Upper lobe of right lung (tissue), 1 donor: ENCODE results near the gene THY1. TPM values are rescaled to one million over a fixed set of nuclear protein-coding genes. Genes with fewer than 3 reads are reported as not detected.

Experiments
- ATAC-seq: fragments of 200-7000 bp; cut with Tn5 transposase; one replicate; pipeline ENCODE4 v1.9.1; 2020; ENCODE audit warnings: mild to moderate bottlenecking, moderate library complexity
- DNase-seq: peaks from one replicate; pipeline ENCODE4 v3.0.0-alpha.2; 2020
- H3K27ac ChIP-seq: fragments of 200-600 bp; one replicate; pipeline ENCODE4 v1.8.0; 2022
- H3K27me3 ChIP-seq: fragments of 200-600 bp; one replicate; pipeline ENCODE4 v1.8.0; 2022; ENCODE audit warnings: mild to moderate bottlenecking
- H3K36me3 ChIP-seq: fragments of 200-600 bp; one replicate; pipeline ENCODE4 v1.8.0; 2022
- H3K4me1 ChIP-seq: fragments of 200-600 bp; one replicate; pipeline ENCODE4 v1.8.0; 2022
- H3K4me3 ChIP-seq: fragments of 200-600 bp; one replicate; pipeline ENCODE4 v1.8.0; 2022; ENCODE audit warnings: mild to moderate bottlenecking
- H3K9me3 ChIP-seq: fragments of 200-600 bp; one replicate; pipeline ENCODE4 v1.8.0; 2022
- CTCF ChIP-seq: fragments of 200-600 bp; IDR thresholded peaks from one replicate; pipeline ENCODE4 v1.8.0; 2022; ENCODE audit warnings: antibody characterized with exemption
- intact Hi-C: fragments of 100-400 bp; cut with DNase I; formaldehyde crosslinking; loops from one replicate; pipeline ENCODE4 v1.11.0; 2022
- total RNA-seq: library from RNA; stranded (reverse); fragmentation: NEBNext Ultra II Directional; extraction: Animal tissue kit (Norgen Biotek cat#: 25700); gene quantifications from one replicate; pipeline ENCODE4 v1.2.1, GENCODE V29; 2021
- donor health status: DM: no; HTN: yes; CAD: no; lungs with severe emphysema.

Gene THY1
- total RNA-seq, 1 donor from 2014 or later: 7.8 TPM

DNA sequence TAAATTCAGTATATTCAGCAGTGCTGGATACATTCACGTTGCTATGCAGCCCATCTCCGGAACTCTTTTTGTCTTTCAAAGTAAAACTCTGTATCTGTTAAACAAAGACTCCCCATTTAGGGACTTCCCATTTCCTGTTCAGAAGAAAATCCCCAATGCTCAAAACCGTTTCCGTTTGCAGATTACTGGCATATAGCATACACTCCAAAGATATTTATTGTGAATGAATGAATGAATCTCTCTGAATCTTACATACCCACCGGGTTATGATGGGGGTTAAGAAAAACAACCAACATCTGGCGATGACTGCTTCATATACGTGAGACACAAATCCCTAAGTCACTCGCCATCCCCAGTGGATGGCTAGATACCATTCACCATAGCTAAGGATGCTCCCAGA lies 1.6 kb downstream of the THY1 start:
- ATAC-seq (no peak), DNase-seq (no peak)
- H3K4me3 ChIP-seq: peak overlapping the region; percentile 39
- H3K4me1 ChIP-seq: peaks cover 13% of the 10 kb centered on the region
- H3K27ac ChIP-seq: no peak overlapping the region
- no peak for TF ChIP-seq CTCF
- no peaks in the 10 kb centered on the region for H3K9me3 ChIP-seq
- peaks cover 49% of the 10 kb centered on the region for H3K27me3 ChIP-seq
- no peaks in the 10 kb centered on the region for H3K36me3 ChIP-seq
- intact Hi-C loops: no loop called here

GRCh38 chr11:119420631-119421030 lies 2.3 kb downstream of the THY1 start:
- peaks cover 13% of the 10 kb centered on the region for H3K4me1 ChIP-seq
- H3K27ac ChIP-seq: no peak overlapping the region

DNA sequence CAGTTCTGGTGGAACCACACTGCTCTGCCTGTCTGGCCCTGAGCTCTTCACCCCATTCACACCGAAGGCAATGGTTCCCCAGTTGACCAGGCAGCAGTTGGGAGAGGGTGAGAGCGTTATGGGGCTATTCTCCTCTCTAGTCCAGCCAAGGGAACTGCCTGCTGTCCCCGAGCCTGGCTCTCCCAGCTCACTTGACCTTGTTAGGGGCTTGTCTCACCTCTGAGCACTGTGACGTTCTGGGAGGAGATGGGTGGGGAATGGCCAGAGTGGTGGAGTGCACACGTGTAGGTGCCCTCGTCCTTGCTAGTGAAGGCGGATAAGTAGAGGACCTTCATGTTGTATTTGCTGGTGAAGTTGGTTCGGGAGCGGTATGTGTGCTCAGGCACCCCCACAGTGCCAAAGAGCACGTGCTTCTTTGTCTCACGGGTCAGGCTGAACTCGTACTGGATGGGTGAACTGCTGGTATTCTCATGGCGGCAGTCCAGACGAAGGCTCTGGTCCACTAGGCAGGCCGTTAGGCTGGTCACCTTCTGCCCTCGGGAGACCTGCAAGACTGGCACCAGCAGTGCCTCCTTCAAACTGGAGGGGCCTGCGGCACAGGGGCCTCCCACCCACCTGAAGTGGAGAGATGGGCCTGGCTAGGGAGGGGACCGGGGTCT lies 3.0 kb downstream of the THY1 start:
- no peak for DNase-seq
- no peak for ATAC-seq
- peaks cover 13% of the 10 kb centered on the region for H3K4me1 ChIP-seq

More at GRCh38 chr11:119420631-119421030, 2.3 kb downstream of the THY1 start:
- intact Hi-C loops: no loop called here
- no peak overlapping the region for H3K4me3 ChIP-seq
- no peak for DNase-seq
- no peak for TF ChIP-seq CTCF
- H3K36me3 ChIP-seq: no peaks in the 10 kb centered on the region
- ATAC-seq: no peak
- H3K9me3 ChIP-seq: no peaks in the 10 kb centered on the region
- H3K27me3 ChIP-seq: peaks cover 43% of the 10 kb centered on the region

DNA sequence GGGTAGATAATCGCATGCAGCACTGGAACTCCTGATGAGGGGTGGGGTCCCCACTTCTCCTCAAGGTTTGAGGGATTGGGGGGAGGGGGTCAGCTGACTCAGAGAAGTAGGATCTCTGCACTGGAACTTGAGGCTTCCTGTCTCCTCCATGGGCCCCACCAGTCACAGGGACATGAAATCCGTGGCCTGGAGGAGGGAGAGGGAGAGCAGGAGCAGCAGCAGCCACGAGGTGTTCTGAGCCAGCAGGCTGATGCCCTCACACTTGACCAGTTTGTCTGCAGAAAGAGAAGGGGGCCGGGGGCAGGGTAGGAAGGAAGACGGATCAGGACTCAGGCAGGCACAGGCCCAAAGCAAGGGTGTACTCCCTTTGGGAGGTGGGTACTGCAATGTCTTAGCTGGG lies 3.7 kb downstream of the THY1 start:
- Histone ChIP-seq H3K4me3 (no peak overlapping the region), H3K27me3 (peaks cover 41% of the 10 kb centered on the region), H3K9me3 (no peaks in the 10 kb centered on the region), H3K27ac (no peak overlapping the region), H3K36me3 (no peaks in the 10 kb centered on the region), H3K4me1 (peaks cover 13% of the 10 kb centered on the region)
- ATAC-seq (no peak), DNase-seq (no peak)
- intact Hi-C loops: no loop called here
- TF ChIP-seq CTCF: no peak

More for the DNA sequence above, 3.0 kb downstream of the THY1 start:
- H3K27ac ChIP-seq: no peak overlapping the region
- H3K36me3 ChIP-seq: no peaks in the 10 kb centered on the region
- H3K27me3 ChIP-seq: peaks cover 41% of the 10 kb centered on the region
- intact Hi-C loops: no loop called here
- TF ChIP-seq CTCF: no peak
- no peaks in the 10 kb centered on the region for H3K9me3 ChIP-seq
- no peak overlapping the region for H3K4me3 ChIP-seq

- H3K27ac ChIP-seq: no peak overlapping the region
- peaks cover 39% of the 10 kb centered on the region for H3K27me3 ChIP-seq
- DNase-seq: no peak
- TF ChIP-seq CTCF: no peak
- H3K9me3 ChIP-seq: no peaks in the 10 kb centered on the region
- ATAC-seq: no peak
- H3K36me3 ChIP-seq: no peaks in the 10 kb centered on the region
- intact Hi-C loops: no loop called here
- peaks cover 13% of the 10 kb centered on the region for H3K4me1 ChIP-seq
- no peak overlapping the region for H3K4me3 ChIP-seq
Observed at GRCh38 chr11:119418759-119419158, 4.2 kb downstream of the THY1 start.
